IMR-90 (cell line): ENCODE measurements around the gene TRAF3. TPM values are rescaled to one million over a fixed set of nuclear protein-coding genes. Genes with fewer than 3 reads are reported as not detected.

ENCODE experiments used
- ATAC-seq: fragments of 200-7000 bp; cut with Tn5 transposase; 2 replicates; pipeline ENCODE4 v1.9.1; 2020; ENCODE audit warnings: low read depth, mild to moderate bottlenecking, moderate library complexity
- BruUV-seq: library from RNA; stranded (reverse); fragments of 400-500 nt; replicated peaks from 2 replicates; lab custom pipeline; 2021; lab: Mats Ljungman, UMichigan
- CTCF ChIA-PET: fragments of 300-600 bp; formaldehyde crosslinking; extraction: SDS; loops from one replicate; lab custom pipeline; 2021; ENCODE audit warnings: antibody characterized with exemption; lab: Yijun Ruan, JAX
- POLR2A ChIA-PET: fragments of 300-600 bp; sonication (Branson Sonifier 250); formaldehyde crosslinking; loops from one replicate; lab custom pipeline; 2022; ENCODE audit warnings: antibody characterized with exemption; ENCODE audit not compliant: unreplicated experiment; lab: Charles Lee
- DNase-seq: peaks from one replicate; pipeline ENCODE4 v3.0.0; 2013
- H2AFZ ChIP-seq: replicated peaks from 2 replicates; pipeline ENCODE3; 2013; ENCODE audit warnings: low read length, mild to moderate bottlenecking; ENCODE audit not compliant: poor library complexity
- H2AK5ac ChIP-seq: 2 replicates; pipeline ENCODE4 v1.6.1; 2013; ENCODE audit warnings: low read depth, low read length, inconsistent platforms
- H2AK9ac ChIP-seq: replicated peaks from 2 replicates; pipeline ENCODE3; 2013; ENCODE audit warnings: mild to moderate bottlenecking, low read depth, low read length, moderate library complexity; ENCODE audit not compliant: poor library complexity
- H2BK120ac ChIP-seq: 2 replicates; pipeline ENCODE4 v1.6.1; 2013; ENCODE audit warnings: low read depth, low read length, inconsistent platforms
- H2BK15ac ChIP-seq: 3 replicates; pipeline ENCODE4 v1.6.1; 2013; ENCODE audit warnings: low read depth, low read length, inconsistent platforms
- H2BK20ac ChIP-seq: 2 replicates; pipeline ENCODE4 v1.6.1; 2013; ENCODE audit warnings: low read depth, mild to moderate bottlenecking, inconsistent platforms, low read length, moderate library complexity
- H2BK5ac ChIP-seq: 2 replicates; pipeline ENCODE4 v1.6.1; 2013; ENCODE audit warnings: mild to moderate bottlenecking, low read depth, low read length, inconsistent platforms; ENCODE audit not compliant: poor library complexity, severe bottlenecking
- H3K14ac ChIP-seq: replicated peaks from 2 replicates; pipeline ENCODE4 v1.6.1; 2013; ENCODE audit warnings: low read depth, low read length, inconsistent platforms
- H3K18ac ChIP-seq: 2 replicates; pipeline ENCODE4 v1.6.1; 2013; ENCODE audit warnings: low read depth, low read length, control low read depth
- H3K23ac ChIP-seq: 2 replicates; pipeline ENCODE4 v1.6.1; 2013; ENCODE audit warnings: low read depth, low read length, inconsistent platforms
- H3K27ac ChIP-seq: 2 replicates; pipeline ENCODE4 v1.5.1; 2013; ENCODE audit warnings: mild to moderate bottlenecking, control low read depth, low read length; ENCODE audit not compliant: insufficient read depth
- H3K27me3 ChIP-seq: 2 replicates; pipeline ENCODE4 v1.6.1; 2013; ENCODE audit warnings: low read length; ENCODE audit not compliant: control insufficient read depth, insufficient read depth
- H3K36me3 ChIP-seq: 2 replicates; pipeline ENCODE4 v1.6.1; 2013; ENCODE audit warnings: low read length, mixed read lengths; ENCODE audit not compliant: control insufficient read depth, insufficient read depth
- H3K4ac ChIP-seq: 2 replicates; pipeline ENCODE4 v1.6.1; 2013; ENCODE audit warnings: low read depth, low read length, inconsistent platforms
- H3K4me1 ChIP-seq: 2 replicates; pipeline ENCODE4 v1.6.1; 2013; ENCODE audit warnings: low read length, mixed read lengths; ENCODE audit not compliant: control insufficient read depth, insufficient read depth
- H3K4me2 ChIP-seq: 2 replicates; pipeline ENCODE4 v1.6.1; 2013; ENCODE audit warnings: low read depth, mild to moderate bottlenecking, control low read depth, low read length, moderate library complexity
- H3K4me3 ChIP-seq: 2 replicates; pipeline ENCODE4 v1.5.1; 2013; ENCODE audit warnings: low read depth, mild to moderate bottlenecking, control low read depth, low read length, moderate library complexity; ENCODE audit not compliant: insufficient read depth
- H3K56ac ChIP-seq: 2 replicates; pipeline ENCODE4 v1.6.1; 2013; ENCODE audit warnings: low read length, inconsistent platforms; ENCODE audit not compliant: insufficient read depth; ENCODE audit errors: extremely low read depth
- H3K79me1 ChIP-seq, 2 experiments: 2 replicates each; pipeline ENCODE4 v1.6.1; 2013; ENCODE audit warnings: low read length in 2 of 2, inconsistent platforms in 1 of 2, low read depth in 1 of 2
- H3K9ac ChIP-seq: 2 replicates; pipeline ENCODE4 v1.6.1; 2013; ENCODE audit warnings: low read depth, low read length, control low read depth
- H3K9me1 ChIP-seq: 2 replicates; pipeline ENCODE4 v1.6.1; 2013; ENCODE audit warnings: low read length, inconsistent platforms; ENCODE audit not compliant: insufficient read depth
- H3K9me3 ChIP-seq: 2 replicates; pipeline ENCODE4 v1.6.1; 2013; ENCODE audit warnings: low read length; ENCODE audit not compliant: control insufficient read depth, insufficient read depth
- H4K20me1 ChIP-seq: 2 replicates; pipeline ENCODE4 v1.6.1; 2013; ENCODE audit warnings: low read length, inconsistent platforms; ENCODE audit not compliant: insufficient read depth
- H4K5ac ChIP-seq: 2 replicates; pipeline ENCODE4 v1.6.1; 2013; ENCODE audit warnings: mild to moderate bottlenecking, low read depth, low read length, control low read depth
- H4K8ac ChIP-seq, 2 experiments: 2 replicates each; pipeline ENCODE4 v1.6.1; 2013; ENCODE audit warnings: low read depth in 2 of 2, low read length in 2 of 2, control low read depth in 1 of 2, inconsistent platforms in 1 of 2
- H4K91ac ChIP-seq: 2 replicates; pipeline ENCODE4 v1.6.1; 2013; ENCODE audit warnings: low read depth, low read length, inconsistent platforms; ENCODE audit not compliant: insufficient read depth
- BHLHE40 ChIP-seq: fragments of 150-350 bp; IDR thresholded peaks from 2 replicates; pipeline ENCODE4 v1.6.1; 2016; ENCODE audit warnings: mild to moderate bottlenecking, low read depth, low read length
- CEBPB ChIP-seq: IDR thresholded peaks from 2 replicates; pipeline ENCODE4 v1.6.1; 2012; ENCODE audit warnings: low read depth, low read length, improper control_type of control experiment
- CTCF ChIP-seq: conservative IDR thresholded peaks from 2 replicates; pipeline ENCODE4 v1.5.1; 2012; ENCODE audit warnings: mild to moderate bottlenecking, low read depth, low read length, improper control_type of control experiment
- FOS ChIP-seq: fragments of 150-350 bp; IDR thresholded peaks from 2 replicates; pipeline ENCODE4 v1.6.1; 2016; ENCODE audit warnings: low read depth, low read length
- MXI1 ChIP-seq: IDR thresholded peaks from 2 replicates; pipeline ENCODE4 v1.6.1; 2012; ENCODE audit warnings: low read depth, mild to moderate bottlenecking, low read length, moderate library complexity, borderline replicate concordance
- NFE2L2 ChIP-seq: fragments of 150-350 bp; IDR thresholded peaks from 2 replicates; pipeline ENCODE4 v1.6.1; 2016; ENCODE audit warnings: low read depth, mild to moderate bottlenecking, low read length
- POLR2A ChIP-seq: IDR thresholded peaks from 2 replicates; pipeline ENCODE4 v1.6.1; 2012; ENCODE audit warnings: mild to moderate bottlenecking, low read depth, low read length
- RFX5 ChIP-seq: IDR thresholded peaks from 2 replicates; pipeline ENCODE4 v1.8.0; 2012; ENCODE audit warnings: low read depth, mild to moderate bottlenecking, low read length, moderate library complexity
- SMC3 ChIP-seq: fragments of 150-350 bp; IDR thresholded peaks from 2 replicates; pipeline ENCODE4 v1.6.1; 2016; ENCODE audit warnings: low read depth, mild to moderate bottlenecking, antibody characterized with exemption, low read length, moderate library complexity
- USF2 ChIP-seq: fragments of 150-350 bp; IDR thresholded peaks from 2 replicates; pipeline ENCODE4 v1.6.1; 2017; ENCODE audit warnings: mild to moderate bottlenecking, antibody characterized with exemption, low read length, low read depth
- WGBS, 2 experiments: methylation state at CpG; one replicate each; pipeline versions ENCODE4 v1.1.5 to v1.1.7; 2013; ENCODE audit warnings: missing lambda C conversion rate in 2 of 2; ENCODE audit not compliant: insufficient read length in 1 of 2; ENCODE audit errors: extremely low coverage in 2 of 2; 5-methylcytosine and 5-hydroxymethylcytosine counted together
- dilution Hi-C: fragments of 300-500 bp; cut with HindIII; formaldehyde crosslinking; loops from one replicate; pipeline ENCODE4 v1.14.3; 2018; ENCODE audit warnings: low sequenced_read_pairs; ENCODE audit not compliant: unreplicated experiment
- in situ Hi-C: fragments of 300-500 bp; cut with MboI; formaldehyde crosslinking; loops from 3 replicates; pipeline ENCODE4 v1.14.3; 2019; ENCODE audit warnings: low sequenced_read_pairs, inconsistent platforms, mixed read lengths
- intact Hi-C: fragments of 100-400 bp; cut with micrococcal nuclease; formaldehyde crosslinking; loops from 2 replicates; pipeline ENCODE4 v1.10.0; 2022
- polyA plus RNA-seq, 3 experiments: library from polyadenylated mRNA; depleted of rRNA; stranded (reverse); fragments of >200 nt; gene quantifications; 2 replicates each; pipeline ENCODE4 v1.2.3, GENCODE V29; 2012; ENCODE audit warnings: low replicate concordance in 1 of 3
- total RNA-seq: library from RNA; depleted of rRNA; stranded (reverse); fragments of >200 nt; gene quantifications from 2 replicates; pipeline ENCODE4 v1.2.3, GENCODE V29; 2012

TRAF3 gene
- total and polyA plus RNA-seq, 2 of the 4 experiments (the other 2 are of a cell fraction): 21.2 to 25.3 TPM

- no peak for TF ChIP-seq FOS
Observed at GRCh38 chr14:102914474-102915291, 137.4 kb downstream of the TRAF3 start (continued).

- Histone ChIP-seq H2AK9ac (no peak overlapping the region), H3K56ac (no peak overlapping the region), H2AK5ac (no peak overlapping the region), H2BK20ac (no peak overlapping the region), H3K9me1 (no peaks in the 10 kb centered on the region), H3K4me3 (no peak overlapping the region), H3K4me1 (no peaks in the 10 kb centered on the region), H3K9ac (no peak overlapping the region), H2AFZ (no peak overlapping the region), H4K20me1 (no peaks in the 10 kb centered on the region; the same call in 1 of the 2 replicates), H3K27me3 (no peaks in the 10 kb centered on the region), H2BK5ac (no peak overlapping the region), H2BK15ac (no peak overlapping the region), H3K27ac (no peak overlapping the region), H3K9me3 (no peaks in the 10 kb centered on the region), H4K5ac (no peak overlapping the region), H3K36me3 (no peaks in the 10 kb centered on the region), H4K8ac (no peak overlapping the region), H3K4ac (no peak overlapping the region), H3K18ac (no peak overlapping the region), H3K79me1 (no peaks in the 10 kb centered on the region), H2BK120ac (no peak overlapping the region), H3K23ac (no peak overlapping the region), H3K14ac (no peak overlapping the region), H4K91ac (no peak overlapping the region), H3K4me2 (no peak overlapping the region)
- DNase-seq (no peak), ATAC-seq (no peak)
- intact Hi-C loops: loop anchor here (5.0 to 10.0 kb wide), 2 partner anchors 321 to 393 kb away; partner anchors contain the start of gene RCOR1
- ChIA-PET CTCF (no interaction called here), POLR2A (no interaction called here)
- dilution Hi-C loops: no loop called here
- WGBS, 2 experiments: 91% methylated on average over 7 of the region's 19 CpGs; no CpG with 5 or more reads in 1 of the 2 experiments
- in situ Hi-C loops: loop anchor here (10.0 kb wide), 2 partner anchors 141 to 221 kb away; partner anchors contain the start of gene TRAF3
- BruUV-seq: no TSS peak
- TF ChIP-seq SMC3 (no peak), USF2 (no peak), RFX5 (no peak), NFE2L2 (no peak), MXI1 (no peak), CTCF (no peak), FOS (no peak), POLR2A (no peak), CEBPB (no peak), BHLHE40 (no peak)
Observed at GRCh38 chr14:102915292-102916110, 138.3 kb downstream of the TRAF3 start.
